Epithelial cell of esophagus (primary cell): ENCODE measurements around the gene ZNF681.

Experiments
- DNase-seq: peaks from one replicate; pipeline ENCODE4 v3.0.0; 2010; ENCODE audit warnings: low read depth
- H3K4me3 ChIP-seq: 2 replicates; pipeline ENCODE4 v1.5.1; 2011; ENCODE audit warnings: mild to moderate bottlenecking, low read length, control low read depth
- TF ChIP-seq, protein P1 (sequence below): IDR thresholded peaks from 2 replicates; pipeline ENCODE4 v1.5.1; 2011; ENCODE audit warnings: low read depth, mild to moderate bottlenecking, low read length, control low read depth, inconsistent platforms; ENCODE audit not compliant: insufficient read depth; ENCODE audit errors: missing control alignments

The ZNF681 gene

DNA sequence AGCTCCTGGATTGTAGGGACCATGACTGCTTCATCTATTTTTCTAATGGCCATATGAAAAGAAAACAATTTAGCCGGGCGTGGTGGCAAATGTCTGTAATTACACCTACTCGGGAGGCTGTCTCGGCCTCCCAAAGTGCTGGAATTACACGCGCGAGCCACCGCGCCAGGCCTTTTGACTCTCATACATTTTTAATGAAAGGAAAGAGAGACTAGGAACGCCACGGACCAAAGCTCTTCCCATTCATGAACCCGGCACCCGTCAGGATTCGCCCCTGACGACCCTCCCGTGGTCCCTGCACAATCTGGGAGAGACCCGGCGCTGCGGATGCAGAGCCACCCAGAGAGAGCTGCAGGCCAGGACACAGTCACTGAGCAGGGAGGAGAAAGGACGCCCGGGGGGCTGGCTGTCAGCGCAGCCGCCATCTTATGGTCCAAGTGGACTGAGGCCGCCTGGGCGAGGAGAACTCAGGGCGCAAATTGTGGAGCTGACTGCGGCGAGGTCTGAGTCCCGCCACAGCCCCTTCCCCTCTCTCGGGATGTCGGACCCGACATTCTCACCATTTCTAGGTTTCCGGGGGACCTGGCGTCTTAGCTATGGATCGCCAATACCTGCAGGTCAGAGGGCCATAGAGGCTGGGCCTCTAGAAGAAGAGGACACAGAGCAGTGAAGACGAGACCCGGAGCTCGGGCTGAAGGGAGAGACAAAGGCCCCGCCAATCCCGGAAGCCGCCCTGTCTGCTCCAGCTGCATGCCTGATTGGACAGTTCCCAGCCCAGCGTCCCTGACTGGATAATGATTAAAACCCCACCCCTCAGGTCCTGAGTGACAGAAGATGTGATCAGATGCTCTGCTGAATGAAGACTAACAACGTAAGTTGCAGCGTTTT, at the start of gene ZNF681:
ZNF681 (minus strand) TSS at position 705 of the 888 bp plus-strand sequence; CDS start at position 563, 142 bp downstream.
- TF ChIP-seq, protein P1, sequence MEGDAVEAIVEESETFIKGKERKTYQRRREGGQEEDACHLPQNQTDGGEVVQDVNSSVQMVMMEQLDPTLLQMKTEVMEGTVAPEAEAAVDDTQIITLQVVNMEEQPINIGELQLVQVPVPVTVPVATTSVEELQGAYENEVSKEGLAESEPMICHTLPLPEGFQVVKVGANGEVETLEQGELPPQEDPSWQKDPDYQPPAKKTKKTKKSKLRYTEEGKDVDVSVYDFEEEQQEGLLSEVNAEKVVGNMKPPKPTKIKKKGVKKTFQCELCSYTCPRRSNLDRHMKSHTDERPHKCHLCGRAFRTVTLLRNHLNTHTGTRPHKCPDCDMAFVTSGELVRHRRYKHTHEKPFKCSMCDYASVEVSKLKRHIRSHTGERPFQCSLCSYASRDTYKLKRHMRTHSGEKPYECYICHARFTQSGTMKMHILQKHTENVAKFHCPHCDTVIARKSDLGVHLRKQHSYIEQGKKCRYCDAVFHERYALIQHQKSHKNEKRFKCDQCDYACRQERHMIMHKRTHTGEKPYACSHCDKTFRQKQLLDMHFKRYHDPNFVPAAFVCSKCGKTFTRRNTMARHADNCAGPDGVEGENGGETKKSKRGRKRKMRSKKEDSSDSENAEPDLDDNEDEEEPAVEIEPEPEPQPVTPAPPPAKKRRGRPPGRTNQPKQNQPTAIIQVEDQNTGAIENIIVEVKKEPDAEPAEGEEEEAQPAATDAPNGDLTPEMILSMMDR, result peak; percentile 21
- peak within 1 kb of the TSS; percentile 77 for H3K4me3 ChIP-seq
- peak; percentile 90 for DNase-seq

DNA sequence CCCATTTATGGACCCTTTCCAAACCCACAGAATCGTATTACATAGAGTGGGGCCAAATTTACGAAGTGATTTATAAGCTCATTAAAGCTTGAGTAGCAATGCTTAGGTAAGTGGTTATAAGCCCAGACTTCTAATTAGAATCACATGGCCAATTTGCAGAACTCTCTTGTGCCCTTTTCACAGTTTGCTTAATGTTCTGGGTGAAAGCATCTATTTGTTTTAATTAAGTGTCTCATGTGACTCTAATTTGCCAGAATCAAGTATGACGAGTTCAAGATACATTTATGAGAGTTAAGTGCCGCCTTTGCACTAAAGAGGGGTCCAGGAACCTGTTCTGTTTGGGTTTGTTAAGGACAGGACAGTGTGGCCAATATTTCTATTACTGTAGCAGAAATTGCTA, 46.0 kb upstream of the ZNF681 start:
- DNase-seq, result no peak
- TF ChIP-seq, protein P1, result no peak
- H3K4me3 ChIP-seq, result no peak overlapping the region

DNA sequence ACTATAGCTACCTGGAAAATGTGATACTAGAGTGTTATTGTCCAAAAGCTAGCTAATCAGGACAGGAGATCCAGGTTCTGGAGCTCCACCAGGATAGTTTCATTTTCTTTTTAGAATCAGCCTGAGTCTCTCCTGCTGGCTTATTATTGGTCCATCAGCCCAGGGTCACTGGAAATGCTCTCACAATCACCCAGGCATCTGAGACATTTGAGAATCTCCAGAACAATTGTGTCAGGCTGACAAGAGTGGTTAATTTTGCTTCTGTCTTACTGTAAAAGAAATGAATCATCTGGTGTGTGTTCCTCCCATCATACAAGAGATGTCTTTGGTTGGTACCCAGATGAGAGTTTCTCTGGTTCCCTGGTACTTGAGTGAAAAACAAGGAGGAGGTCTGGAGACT, 43.6 kb upstream of the ZNF681 start:
- DNase-seq, result no peak
- TF ChIP-seq, protein P1, result no peak
- no peak overlapping the region for H3K4me3 ChIP-seq

DNA sequence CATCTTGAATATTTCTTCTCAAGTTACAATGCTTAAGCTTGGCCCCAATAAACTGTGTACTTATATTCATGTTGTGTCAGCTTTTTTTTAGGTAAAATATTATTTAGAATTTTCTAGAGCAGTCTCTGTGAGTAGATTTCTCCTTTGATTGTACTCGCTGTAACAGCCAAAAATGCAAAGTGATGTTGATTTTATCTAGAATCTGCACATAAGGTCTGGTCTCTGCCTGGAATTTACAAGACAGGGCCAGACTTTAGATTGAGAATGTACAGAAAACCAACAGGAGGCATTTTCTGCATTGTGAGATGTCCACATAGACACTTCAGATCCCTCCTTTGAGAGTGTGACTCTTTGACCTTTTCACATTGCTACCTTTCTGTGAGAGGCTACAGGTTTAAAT, 43.1 kb upstream of the ZNF681 start:
- no peak overlapping the region for H3K4me3 ChIP-seq
- DNase-seq, result no peak
- TF ChIP-seq, protein P1, result no peak

DNA sequence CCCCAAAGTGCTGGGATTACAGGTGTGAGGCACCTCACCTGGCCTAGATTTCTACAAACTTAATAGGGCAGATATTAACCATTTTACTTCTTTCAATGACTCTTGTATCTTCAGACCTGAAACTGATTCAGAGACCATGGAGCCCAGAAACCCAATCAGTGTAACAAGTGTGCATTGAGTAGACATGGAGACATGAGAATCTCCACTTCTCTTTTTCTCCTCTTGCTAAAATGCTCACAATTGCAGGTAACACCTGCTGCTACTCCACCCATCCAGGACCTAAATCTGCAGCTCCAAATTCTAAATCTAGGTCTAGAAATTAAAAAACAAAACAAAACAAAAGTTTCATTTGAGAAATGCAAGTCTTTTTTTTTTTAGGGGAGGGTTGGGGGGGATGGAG, 42.2 kb upstream of the ZNF681 start:
- no peak for DNase-seq
- TF ChIP-seq, protein P1, result no peak
- no peak overlapping the region for H3K4me3 ChIP-seq

DNA sequence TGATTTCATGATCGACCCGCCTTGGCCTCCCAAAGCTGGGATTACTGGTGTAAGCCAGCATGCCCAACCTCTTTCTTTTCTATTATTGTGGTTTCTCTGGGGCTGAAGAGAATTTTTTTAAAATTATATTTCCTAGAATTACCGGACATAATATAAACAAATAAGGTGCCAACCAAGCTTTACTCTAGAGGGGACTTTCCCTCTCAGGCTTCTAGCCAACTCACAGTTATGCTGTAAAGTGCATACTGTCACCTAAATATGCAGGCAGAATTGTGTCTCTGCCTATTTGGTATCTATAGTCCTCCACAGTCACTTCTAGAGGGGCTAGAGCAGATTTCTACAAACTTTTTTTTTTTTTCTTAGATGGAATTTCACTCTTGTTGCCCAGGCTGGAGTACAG, 41.6 kb upstream of the ZNF681 start:
- no peak overlapping the region for H3K4me3 ChIP-seq
- DNase-seq, result no peak
- TF ChIP-seq, protein P1, result no peak

DNA sequence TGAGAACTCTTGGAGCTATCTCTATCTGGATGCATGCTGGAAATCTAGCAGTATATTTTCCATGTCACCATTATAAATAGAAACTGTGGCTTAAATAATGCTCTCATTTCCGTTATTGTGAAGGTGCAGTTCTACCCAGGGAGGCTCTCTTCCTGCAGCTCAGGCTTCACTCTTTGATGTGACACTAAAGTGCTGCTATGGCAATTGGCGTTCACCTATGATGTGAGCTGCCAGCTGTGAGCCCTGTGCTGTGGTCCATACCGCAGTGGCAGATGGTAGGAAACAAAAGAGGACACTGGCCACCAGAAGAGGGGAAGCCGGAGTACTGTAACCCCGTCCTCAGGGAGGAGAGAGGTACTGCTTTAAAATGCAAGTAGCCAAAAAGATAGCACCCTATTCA, 40.6 kb upstream of the ZNF681 start:
- H3K4me3 ChIP-seq, result no peak overlapping the region
- DNase-seq, result no peak
- TF ChIP-seq, protein P1, result no peak
